Parathyroid adenoma (tissue), 2 donors: Measurements from ENCODE around the gene CDKL2.

Experiments
- H2AFZ ChIP-seq: fragments of 300-600 bp; sonication (generic); one replicate; pipeline ENCODE4 v1.7.0; 2017; ENCODE audit warnings: antibody characterized with exemption, mild to moderate bottlenecking
- H3K27ac ChIP-seq: fragments of 300-600 bp; sonication (generic); one replicate; pipeline ENCODE4 v1.7.0; 2017
- H3K27me3 ChIP-seq: fragments of 300-600 bp; sonication (generic); one replicate; pipeline ENCODE4 v1.7.0; 2017; ENCODE audit warnings: low read length; ENCODE audit not compliant: control insufficient read depth, insufficient read depth
- H3K36me3 ChIP-seq: fragments of 300-600 bp; sonication (generic); one replicate; pipeline ENCODE4 v1.7.0; 2017; ENCODE audit warnings: low read length; ENCODE audit not compliant: control insufficient read depth, insufficient read depth
- H3K4me1 ChIP-seq: fragments of 300-600 bp; sonication (generic); one replicate; pipeline ENCODE4 v1.7.0; 2017; ENCODE audit warnings: control low read depth
- H3K4me2 ChIP-seq: fragments of 300-600 bp; sonication (generic); one replicate; pipeline ENCODE4 v1.7.0; 2017; ENCODE audit warnings: low read length
- H3K4me3 ChIP-seq: fragments of 300-600 bp; sonication (generic); one replicate; pipeline ENCODE4 v1.7.0; 2017; ENCODE audit warnings: low read depth, low read length
- H3K79me2 ChIP-seq: fragments of 300-600 bp; sonication (generic); one replicate; pipeline ENCODE4 v1.7.0; 2017; ENCODE audit warnings: control low read depth
- H3K9ac ChIP-seq: fragments of 300-600 bp; sonication (generic); one replicate; pipeline ENCODE4 v1.7.0; 2017; ENCODE audit warnings: mild to moderate bottlenecking
- H3K9me3 ChIP-seq: fragments of 300-600 bp; sonication (generic); one replicate; pipeline ENCODE4 v1.7.0; 2017; ENCODE audit warnings: low read length; ENCODE audit not compliant: control insufficient read depth
- TF ChIP-seq, protein P1 (sequence below): fragments of 300-600 bp; sonication (generic); IDR thresholded peaks from one replicate; pipeline ENCODE4 v1.7.0; 2017; ENCODE audit warnings: antibody characterized with exemption, mild to moderate bottlenecking
- donor health status: primary hyperparathyroidism.

The CDKL2 gene

DNA sequence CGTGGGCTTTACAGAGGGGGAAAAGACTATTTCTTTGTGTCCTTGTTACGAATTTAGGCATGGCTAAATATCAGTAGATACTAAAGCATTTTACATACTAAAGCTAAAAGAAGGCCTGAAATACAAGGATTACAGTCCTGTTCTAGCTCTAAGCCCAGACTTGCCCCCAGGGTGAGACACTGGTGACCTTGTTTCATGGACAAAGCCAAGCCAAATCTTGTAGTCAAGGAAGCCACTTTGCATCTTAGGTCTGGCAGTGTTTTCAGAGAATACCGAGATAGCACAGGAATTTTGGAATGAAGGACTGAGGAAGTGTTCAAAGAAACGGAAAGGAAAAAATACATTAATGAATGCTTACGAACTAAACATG is 43.6 kb upstream of the CDKL2 start:
- H3K79me2 ChIP-seq: peaks cover 19% of the 10 kb centered on the region
- no peaks in the 10 kb centered on the region for H3K27me3 ChIP-seq
- H3K4me3 ChIP-seq: peak overlapping the region; percentile 94
- H2AFZ ChIP-seq: peak overlapping the region; percentile 71
- H3K4me1 ChIP-seq: peaks cover 3% of the 10 kb centered on the region
- H3K36me3 ChIP-seq: no peaks in the 10 kb centered on the region
- no peak overlapping the region for H3K9ac ChIP-seq
- H3K4me2 ChIP-seq: peak overlapping the region; percentile 96
- no peaks in the 10 kb centered on the region for H3K9me3 ChIP-seq
- TF ChIP-seq, protein P1, sequence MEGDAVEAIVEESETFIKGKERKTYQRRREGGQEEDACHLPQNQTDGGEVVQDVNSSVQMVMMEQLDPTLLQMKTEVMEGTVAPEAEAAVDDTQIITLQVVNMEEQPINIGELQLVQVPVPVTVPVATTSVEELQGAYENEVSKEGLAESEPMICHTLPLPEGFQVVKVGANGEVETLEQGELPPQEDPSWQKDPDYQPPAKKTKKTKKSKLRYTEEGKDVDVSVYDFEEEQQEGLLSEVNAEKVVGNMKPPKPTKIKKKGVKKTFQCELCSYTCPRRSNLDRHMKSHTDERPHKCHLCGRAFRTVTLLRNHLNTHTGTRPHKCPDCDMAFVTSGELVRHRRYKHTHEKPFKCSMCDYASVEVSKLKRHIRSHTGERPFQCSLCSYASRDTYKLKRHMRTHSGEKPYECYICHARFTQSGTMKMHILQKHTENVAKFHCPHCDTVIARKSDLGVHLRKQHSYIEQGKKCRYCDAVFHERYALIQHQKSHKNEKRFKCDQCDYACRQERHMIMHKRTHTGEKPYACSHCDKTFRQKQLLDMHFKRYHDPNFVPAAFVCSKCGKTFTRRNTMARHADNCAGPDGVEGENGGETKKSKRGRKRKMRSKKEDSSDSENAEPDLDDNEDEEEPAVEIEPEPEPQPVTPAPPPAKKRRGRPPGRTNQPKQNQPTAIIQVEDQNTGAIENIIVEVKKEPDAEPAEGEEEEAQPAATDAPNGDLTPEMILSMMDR: no peak
- H3K27ac ChIP-seq: peak overlapping the region; percentile 81

DNA sequence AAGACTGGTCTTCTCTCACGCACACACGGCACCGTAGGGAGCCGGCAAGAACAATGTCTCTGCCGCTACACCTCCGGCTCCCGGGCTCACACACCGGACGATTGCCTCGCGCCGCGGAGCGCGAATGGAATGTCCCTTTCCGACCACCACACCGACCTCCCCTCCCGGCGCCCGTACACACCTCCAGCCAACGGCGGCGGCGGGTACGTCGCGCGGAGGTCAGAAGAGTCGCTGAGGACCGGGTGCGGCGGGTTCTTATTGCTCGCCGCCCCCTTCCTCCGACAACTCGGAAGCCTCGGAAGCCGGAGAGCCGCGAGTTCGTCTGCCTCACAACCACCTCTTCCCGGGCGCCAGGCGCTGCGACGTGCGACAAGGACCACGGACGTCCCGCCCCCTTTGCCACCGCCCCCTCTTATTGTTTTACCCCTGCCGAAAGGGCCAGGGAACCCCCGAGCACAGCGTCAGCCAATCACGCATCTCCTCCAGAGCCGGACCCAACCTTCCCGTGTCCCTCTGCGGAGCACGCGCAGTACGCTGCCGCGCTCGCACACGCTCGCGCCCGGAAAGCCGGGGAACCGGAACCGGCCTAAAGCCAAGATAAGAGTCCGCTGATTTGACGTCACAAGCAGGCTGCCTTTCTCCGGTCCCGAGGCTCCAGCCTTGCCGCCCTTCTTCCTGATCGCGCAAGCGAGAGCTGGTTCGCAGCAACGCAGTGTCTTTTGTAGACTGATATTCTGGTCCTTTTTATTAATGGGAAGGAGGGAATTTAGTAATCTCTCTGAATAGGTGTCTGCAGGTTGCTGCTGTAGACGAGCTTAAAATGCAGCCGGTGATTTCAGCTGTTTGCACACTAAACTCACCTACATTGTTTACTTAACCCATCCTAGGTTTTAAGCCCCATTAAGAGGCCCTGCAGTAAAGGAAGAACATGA is 43.0 kb upstream of the CDKL2 start, which contains the start of gene G3BP2:
Gene G3BP2 (minus strand): TSS at position 385 of the 932 bp plus-strand sequence. CDS start 11,386 bp downstream, outside the sequence.
- Histone ChIP-seq H3K9ac (peak within 1 kb of the TSS; percentile 69), H3K36me3 (no peaks in the 10 kb centered on the region), H3K9me3 (no peaks in the 10 kb centered on the region), H3K4me2 (peak within 1 kb of the TSS; percentile 96), H3K79me2 (peaks cover 23% of the 10 kb centered on the region), H2AFZ (peak within 1 kb of the TSS; percentile 71), H3K4me3 (peak within 1 kb of the TSS; percentile 94), H3K27me3 (no peaks in the 10 kb centered on the region), H3K4me1 (peaks cover 6% of the 10 kb centered on the region), H3K27ac (peak within 1 kb of the TSS; percentile 81)
- TF ChIP-seq, protein P1: no peak

DNA sequence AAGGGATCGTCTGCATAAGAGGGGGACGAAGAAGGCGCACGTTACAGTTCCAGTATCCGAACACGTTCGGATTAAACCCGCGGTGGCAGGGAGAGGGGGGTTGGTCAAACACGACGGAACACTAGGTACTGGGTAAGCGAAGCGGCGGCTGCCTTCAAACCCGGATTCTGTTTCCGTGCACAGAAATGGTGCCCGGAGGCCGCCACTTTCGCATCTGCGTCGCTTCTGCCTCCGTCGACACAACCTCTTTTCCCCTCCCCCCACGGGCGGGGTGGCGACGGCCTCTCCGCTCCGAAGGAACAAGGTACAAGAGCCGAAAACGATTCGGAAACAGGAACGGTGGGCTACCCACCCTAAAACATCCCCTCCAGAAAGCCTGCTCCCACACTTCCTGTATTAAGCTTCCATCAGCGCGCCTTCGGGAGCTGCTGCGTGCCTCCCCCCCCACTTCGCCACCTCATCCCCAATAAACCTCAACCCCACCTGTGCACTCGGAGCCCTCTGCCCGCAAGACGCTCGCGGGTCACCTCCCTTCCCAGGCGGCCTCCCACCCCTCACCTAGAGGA is 42.2 kb upstream of the CDKL2 start:
- peak overlapping the region; percentile 94 for H3K4me3 ChIP-seq
- peak overlapping the region; percentile 69 for H3K9ac ChIP-seq
- peak overlapping the region; percentile 96 for H3K4me2 ChIP-seq
- peak overlapping the region; percentile 71 for H2AFZ ChIP-seq
- no peaks in the 10 kb centered on the region for H3K36me3 ChIP-seq
- H3K4me1 ChIP-seq: peaks cover 6% of the 10 kb centered on the region
- H3K27me3 ChIP-seq: no peaks in the 10 kb centered on the region
- H3K27ac ChIP-seq: peak overlapping the region; percentile 81
- TF ChIP-seq, protein P1: no peak
- H3K9me3 ChIP-seq: no peaks in the 10 kb centered on the region
- peaks cover 28% of the 10 kb centered on the region for H3K79me2 ChIP-seq

DNA sequence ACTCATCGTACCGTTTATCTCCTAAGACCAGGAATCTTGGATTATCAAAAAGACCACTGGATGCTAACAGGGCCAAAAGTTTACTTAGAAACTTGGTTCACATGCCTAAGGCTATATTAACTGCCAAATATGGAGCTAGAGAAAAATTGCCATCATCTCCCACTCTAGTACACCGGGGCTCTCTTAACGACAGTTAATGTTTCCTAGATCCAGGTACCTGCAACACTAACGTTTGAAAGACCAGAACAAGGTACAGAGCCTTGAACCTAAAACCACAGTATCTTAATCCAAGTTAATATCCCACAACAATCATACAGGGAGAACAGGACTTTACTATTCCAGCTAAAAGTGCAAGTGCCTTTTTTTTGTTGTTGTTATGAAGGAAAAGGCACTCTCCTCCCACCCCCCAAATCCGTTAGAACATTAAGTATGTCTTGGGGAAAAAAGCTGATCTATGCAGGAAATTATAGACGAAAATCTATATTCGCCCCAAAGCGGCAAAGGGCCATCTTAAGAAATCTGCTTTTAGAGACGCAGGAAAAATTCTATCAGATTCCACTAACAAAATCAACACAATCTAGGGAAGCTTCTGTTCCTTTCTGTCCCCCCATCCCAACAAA is 41.6 kb upstream of the CDKL2 start:
- Histone ChIP-seq H3K9me3 (no peaks in the 10 kb centered on the region), H3K9ac (no peak overlapping the region), H3K4me2 (peak overlapping the region; percentile 96), H2AFZ (peak overlapping the region; percentile 71), H3K4me3 (peak overlapping the region; percentile 94), H3K27ac (peak overlapping the region; percentile 81), H3K27me3 (no peaks in the 10 kb centered on the region), H3K79me2 (peaks cover 28% of the 10 kb centered on the region), H3K4me1 (peaks cover 6% of the 10 kb centered on the region), H3K36me3 (no peaks in the 10 kb centered on the region)
- TF ChIP-seq, protein P1: no peak
